Loucy (cell line): ENCODE results near the gene TNFRSF1B.

Experiments
- EZH2phosphoT487 ChIP-seq: fragments of 200-600 bp; IDR thresholded peaks from 2 replicates; pipeline ENCODE4 v1.6.1; 2018; ENCODE audit warnings: antibody characterized with exemption, mild to moderate bottlenecking, moderate library complexity, borderline replicate concordance
- TF ChIP-seq, protein P1 (sequence below): fragments of 200-600 bp; sonication (generic); conservative IDR thresholded peaks from 2 replicates; pipeline ENCODE4 v1.5.1; 2014; ENCODE audit warnings: mild to moderate bottlenecking, antibody characterized with exemption, low read length

GRCh38 chr1:12186679-12186985 is 19.8 kb downstream of the TNFRSF1B start:
- TF ChIP-seq, protein P1, sequence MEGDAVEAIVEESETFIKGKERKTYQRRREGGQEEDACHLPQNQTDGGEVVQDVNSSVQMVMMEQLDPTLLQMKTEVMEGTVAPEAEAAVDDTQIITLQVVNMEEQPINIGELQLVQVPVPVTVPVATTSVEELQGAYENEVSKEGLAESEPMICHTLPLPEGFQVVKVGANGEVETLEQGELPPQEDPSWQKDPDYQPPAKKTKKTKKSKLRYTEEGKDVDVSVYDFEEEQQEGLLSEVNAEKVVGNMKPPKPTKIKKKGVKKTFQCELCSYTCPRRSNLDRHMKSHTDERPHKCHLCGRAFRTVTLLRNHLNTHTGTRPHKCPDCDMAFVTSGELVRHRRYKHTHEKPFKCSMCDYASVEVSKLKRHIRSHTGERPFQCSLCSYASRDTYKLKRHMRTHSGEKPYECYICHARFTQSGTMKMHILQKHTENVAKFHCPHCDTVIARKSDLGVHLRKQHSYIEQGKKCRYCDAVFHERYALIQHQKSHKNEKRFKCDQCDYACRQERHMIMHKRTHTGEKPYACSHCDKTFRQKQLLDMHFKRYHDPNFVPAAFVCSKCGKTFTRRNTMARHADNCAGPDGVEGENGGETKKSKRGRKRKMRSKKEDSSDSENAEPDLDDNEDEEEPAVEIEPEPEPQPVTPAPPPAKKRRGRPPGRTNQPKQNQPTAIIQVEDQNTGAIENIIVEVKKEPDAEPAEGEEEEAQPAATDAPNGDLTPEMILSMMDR: no peak
- no peak for TF ChIP-seq EZH2phosphoT487
